ENCODE data around the gene FKBP5.

- no peak for TF ChIP-seq CTCF (IDR thresholded peaks at IDR 0.05)
- TF ChIP-seq EP300 (IDR thresholded peaks at IDR 0.05) = no peak
Measured at GRCh38 chr6:35581633-35582032, 107.1 kb downstream of the FKBP5 start.

All from stomach (tissue), 4 donors.